IPS DF 4.7 (cell line): Measurements from ENCODE around the gene HSD17B4.
"Not testable (repeated sequence)": the region's sequence is repeated elsewhere in the genome, so short reads cannot be mapped to it uniquely, and the experiment has no call there.

Source experiments
- DNase-seq: peaks from one replicate; pipeline ENCODE4 v3.0.0-alpha.2; 2013; ENCODE audit warnings: low spot score; ENCODE audit errors: extremely low read depth

HSD17B4 gene

GRCh38 chr5:119452373-119453039 is at the start of gene HSD17B4:
TSS of gene HSD17B4 (plus strand) at chr5:119452497. CDS start at chr5:119452576, 79 bp downstream.
- peak; percentile 74 for DNase-seq

GRCh38 chr5:119402555-119402954 is 49.7 kb upstream of the HSD17B4 start:
- no peak for DNase-seq

DNA sequence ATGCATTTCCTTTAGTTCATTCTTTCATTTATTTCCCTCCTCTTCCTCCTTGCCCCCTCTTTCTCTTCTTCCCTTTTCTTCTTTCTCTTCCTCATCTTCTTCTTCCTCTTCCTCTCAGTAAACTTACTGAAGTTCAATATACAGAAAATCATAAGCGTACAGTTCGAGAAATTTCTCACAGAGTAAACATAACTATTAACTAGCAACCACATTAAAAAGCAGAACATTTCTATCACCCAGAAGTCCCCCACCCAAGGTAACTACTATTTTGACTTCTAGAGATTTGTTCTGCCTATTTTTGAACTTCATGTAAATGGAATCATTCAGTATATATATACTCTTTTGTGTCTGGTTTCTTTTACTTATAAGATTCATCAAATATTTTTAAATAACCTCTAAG is 48.3 kb upstream of the HSD17B4 start:
- DNase-seq: no peak

- no peak for DNase-seq
Observed at GRCh38 chr5:119405419-119405818, 46.9 kb upstream of the HSD17B4 start.

DNA sequence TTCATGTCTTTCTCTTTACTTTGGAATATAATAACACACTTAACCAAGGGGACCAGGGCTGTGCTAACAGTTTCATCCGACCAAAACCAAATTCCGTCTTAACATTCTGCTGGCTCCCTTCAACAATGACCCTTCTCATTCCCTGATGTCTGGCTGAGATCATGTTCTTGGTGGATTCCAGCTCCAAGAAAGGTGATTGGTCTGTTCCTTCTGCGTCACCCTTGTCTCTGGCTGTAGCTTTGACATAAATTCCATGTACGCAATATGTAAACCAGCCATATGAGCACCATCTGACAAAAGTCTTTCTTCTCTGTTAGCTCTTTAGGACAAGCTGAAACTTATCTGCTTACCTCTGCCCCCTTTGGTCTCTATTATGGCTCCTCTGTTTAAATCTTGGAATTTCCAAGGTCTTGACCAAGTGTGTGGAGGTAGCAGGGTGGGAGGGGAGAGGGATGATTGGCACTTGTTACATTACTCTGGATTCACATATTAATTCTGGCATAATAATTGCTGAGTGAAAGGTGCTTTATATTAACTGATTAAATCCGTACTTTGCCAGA is 45.7 kb upstream of the HSD17B4 start:
- DNase-seq: no peak

GRCh38 chr5:119409235-119409815 is 43.0 kb upstream of the HSD17B4 start:
- no peak for DNase-seq

GRCh38 chr5:119410448-119411159 is 41.7 kb upstream of the HSD17B4 start:
- no peak for DNase-seq

DNA sequence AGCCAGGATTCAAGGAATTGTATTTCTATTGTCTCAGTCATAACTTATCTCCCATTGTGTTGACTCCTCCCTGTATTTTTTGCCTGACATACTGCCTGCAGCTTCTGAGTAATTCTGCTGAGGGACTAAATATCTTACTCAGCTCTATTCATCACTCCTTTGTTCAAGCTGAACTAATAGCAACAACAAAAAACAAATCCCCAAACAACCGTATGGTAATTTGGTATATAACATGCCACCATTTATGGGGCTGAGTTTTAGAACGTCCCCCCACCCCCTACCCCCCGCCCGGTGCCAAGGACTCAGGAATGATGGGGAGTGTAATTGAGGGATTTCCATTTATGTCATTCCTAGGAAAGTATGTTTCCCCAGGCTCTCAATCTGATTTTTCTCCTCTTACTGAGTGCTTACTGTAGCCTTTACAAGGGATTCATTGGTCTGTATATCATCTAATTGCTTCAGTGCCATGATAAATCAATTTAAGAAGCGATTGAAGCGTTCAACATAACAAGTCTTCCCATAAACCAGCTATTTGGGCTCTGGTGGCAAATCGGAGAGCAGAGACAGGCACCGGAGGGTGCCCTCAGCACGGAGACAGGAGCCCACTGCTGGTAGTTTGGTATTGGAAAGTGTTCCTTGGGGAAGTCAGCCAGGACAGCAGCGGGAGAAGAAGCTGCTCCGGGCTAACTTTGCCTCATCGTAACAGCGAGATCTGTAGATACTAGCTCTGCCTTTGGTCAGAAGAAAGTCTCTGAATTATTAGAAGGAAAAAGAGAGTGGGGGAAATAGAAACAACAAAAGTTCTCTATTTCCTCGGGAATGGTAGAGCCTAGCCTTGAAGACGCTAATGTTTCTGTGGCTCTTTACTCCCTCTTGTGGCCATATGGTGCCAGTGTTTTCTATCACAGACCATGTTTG is 40.7 kb upstream of the HSD17B4 start:
- DNase-seq: peak; percentile 66

DNA sequence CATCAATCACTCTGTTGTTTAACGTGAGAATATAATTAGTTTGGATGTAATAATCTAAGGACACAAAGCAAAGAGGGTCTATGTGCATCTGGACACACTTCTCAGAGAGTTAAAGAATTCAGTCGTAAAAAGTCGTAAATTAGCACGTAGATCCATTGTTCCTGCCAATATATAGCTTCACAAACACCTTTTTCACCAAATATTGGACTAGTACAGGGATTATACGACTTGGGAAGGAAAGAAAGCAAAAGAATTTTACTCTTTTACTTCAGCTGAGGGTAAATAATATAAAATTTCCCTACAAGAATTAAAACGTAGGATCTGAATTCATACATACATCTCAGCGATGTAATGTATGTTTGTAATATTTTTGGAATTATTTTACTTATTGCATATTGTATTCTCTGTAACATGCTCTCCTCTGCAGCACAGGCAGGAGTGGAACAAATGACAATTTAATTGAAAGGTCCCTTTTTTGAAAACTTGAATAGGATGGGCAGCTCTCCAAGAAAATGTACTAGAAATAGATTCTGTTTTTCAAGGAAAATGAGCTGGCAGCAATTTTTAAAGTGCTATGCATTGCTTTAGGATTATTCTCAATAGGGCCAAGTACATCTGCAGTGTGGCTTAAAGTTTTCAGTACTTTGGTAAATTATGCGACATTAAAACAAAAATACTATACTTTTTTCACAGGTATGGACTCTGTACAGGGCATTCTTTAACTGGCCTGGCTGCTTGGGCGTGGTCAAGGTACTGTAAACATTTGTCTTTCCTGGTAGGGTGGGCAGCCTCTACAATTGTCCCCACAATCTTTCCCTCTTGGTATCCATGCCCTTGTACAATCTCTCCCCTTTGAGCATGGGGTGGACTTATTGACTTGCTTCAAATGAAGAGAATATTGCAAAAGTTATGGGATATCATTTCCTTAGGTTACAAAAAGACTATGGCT is 39.7 kb upstream of the HSD17B4 start:
- DNase-seq: no peak

- not testable (repeated sequence) for DNase-seq
Observed at GRCh38 chr5:119414124-119414734, 38.1 kb upstream of the HSD17B4 start.

DNA sequence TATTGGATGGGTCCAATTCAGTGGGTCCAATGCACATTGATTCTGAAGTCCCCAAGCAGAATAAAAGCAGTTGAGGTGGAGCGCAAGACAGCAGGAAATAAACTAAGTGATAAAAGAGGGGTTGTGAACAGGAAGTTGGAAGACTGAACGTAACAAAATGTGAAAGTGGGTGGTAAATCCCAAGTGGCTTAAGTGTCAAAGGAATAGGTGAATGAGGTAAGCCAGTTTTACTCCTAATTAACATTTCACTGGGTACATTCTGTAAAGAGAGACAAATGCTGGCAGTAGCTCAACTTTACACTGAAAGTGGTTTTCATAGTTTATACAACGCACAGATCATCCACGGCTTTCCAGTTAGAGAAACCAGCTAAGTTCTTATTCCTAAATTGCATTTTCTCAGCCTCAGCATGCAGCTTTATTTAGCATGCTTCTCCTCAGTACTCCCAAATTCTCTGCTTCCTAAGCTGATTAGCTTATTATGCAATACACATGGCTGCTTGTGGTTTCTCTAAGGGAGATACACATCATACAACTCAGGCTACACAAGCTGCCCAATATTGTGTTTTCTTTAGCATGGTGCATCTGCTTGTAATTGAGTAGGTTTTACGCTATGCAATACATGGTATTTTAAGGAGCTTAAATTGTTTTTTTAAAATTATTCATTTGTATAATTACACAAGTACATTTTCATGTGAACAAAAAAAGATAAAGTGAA is 34.2 kb upstream of the HSD17B4 start:
- no peak for DNase-seq

DNA sequence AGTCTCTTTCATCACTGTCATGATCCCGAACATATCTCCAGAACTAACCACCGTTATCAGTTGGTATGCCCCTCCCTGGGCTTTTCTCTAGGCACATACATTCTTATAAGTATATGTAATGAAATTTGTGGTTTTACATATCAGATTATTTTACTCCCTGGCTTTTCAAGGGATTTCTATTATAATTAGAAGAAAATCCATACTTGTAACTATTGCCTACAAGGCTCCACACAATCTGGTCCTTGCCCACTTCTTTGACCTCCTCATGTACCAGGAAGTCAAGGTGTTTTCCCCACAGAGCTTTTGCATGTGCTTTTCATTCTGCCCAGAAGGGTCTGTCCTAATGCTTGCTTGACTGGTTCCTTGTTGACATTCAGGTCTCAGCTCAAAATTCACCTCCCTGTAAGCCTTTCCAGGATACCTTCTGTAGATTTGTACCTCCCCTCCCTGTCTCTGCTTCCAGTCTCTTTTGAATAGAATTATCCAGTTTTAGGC is 33.6 kb upstream of the HSD17B4 start:
- no peak for DNase-seq

DNA sequence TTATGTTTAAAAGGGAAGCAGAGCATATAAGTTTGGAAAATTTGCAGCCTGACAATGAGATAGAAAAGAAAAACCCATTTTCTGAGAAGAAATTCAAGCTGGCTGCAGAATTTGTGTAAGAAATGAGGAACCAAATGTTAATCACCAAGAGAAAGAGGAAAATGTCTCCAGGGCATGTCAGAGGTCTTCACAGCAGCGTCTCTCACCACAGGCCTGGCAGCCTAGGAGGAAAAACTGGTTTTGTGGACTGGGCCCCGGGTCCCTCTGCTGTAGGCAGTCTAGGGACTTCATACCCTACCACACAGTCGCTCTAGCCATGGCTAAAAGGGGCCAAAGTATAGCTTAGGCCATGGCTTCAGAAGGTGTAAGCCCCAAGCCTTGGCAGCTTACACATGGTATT is 32.1 kb upstream of the HSD17B4 start:
- no peak for DNase-seq

- no peak for DNase-seq
Observed at GRCh38 chr5:119426057-119426456, 26.2 kb upstream of the HSD17B4 start.

DNA sequence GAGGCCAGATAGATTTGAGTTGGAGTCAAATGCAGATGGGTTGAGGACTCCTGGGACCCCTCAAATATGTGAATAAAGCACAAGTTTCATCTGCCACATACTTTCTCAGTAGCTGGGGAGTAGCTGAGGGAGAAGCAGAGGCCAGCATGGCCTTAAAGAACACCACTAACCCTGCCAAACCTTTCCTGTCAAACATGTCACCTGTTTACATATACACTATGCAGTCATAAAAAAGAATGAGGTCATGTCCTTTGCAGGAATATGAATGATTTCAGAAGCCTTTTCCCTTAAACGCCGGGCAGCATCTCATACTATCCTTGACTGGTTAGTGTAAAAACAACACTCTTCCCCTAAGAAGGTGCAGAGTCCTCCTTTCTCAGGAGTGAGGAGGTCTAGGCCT is 25.2 kb upstream of the HSD17B4 start:
- no peak for DNase-seq

DNA sequence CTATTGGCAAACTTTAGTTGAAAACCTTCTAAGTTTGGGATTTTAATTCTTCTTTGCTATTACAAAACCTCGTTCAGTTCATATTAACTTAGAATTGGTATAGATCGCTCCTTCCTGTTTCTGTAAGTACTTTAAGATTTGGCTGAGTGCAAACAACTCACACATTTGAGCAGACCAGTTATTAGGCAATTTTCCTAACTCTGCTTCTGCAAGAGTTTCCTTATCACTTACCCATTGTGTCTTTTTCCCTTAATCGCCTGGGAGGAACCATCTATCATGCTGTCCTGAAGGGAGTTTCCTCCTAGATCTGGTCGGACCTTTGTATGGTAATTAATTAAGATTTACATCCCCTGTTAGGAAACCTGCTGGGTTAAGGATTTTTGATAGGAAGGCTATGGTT is 24.7 kb upstream of the HSD17B4 start:
- not testable (repeated sequence) for DNase-seq

- not testable (repeated sequence) for DNase-seq
Observed at GRCh38 chr5:119428166-119428565, 24.1 kb upstream of the HSD17B4 start.

DNA sequence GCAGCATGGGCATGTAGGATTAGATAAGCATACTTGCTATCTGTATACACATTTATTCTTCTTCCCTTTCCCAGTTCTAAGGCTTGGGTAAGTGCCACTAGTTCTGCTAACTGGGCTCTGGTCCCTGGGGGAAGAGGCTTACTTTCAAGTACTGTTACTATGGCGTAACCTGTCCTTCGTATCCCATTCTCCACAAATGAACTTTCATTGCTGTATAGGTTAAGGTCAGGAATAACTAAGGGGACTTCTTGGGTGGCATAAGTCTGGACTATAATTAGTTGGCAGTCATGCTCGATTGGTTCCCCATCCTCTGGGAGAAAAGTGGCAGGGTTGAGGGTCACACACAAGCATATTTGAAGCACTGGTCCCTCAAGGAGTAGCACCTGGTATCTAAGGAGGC is 23.7 kb upstream of the HSD17B4 start:
- DNase-seq: not testable (repeated sequence)
